GM23248 (cell line): ENCODE data around the gene KDM2B. TPM values are rescaled to one million over a fixed set of nuclear protein-coding genes. Genes with fewer than 3 reads are reported as not detected.

Experiments used
- DNase-seq: peaks from one replicate; pipeline ENCODE4 v3.0.0-alpha.2; 2015
- H2AFZ ChIP-seq: fragments of 200-600 bp; sonication (generic); 2 replicates; pipeline ENCODE4 v1.6.1; 2016; ENCODE audit warnings: antibody characterized with exemption
- H3F3A ChIP-seq: fragments of 200-600 bp; sonication (generic); 2 replicates; pipeline ENCODE4 v1.6.1; 2016; ENCODE audit warnings: mild to moderate bottlenecking, antibody characterized with exemption, mixed run types; ENCODE audit not compliant: insufficient read depth
- H3K27ac ChIP-seq: fragments of 200-600 bp; sonication (generic); 2 replicates; pipeline ENCODE4 v1.5.1; 2016; ENCODE audit warnings: mild to moderate bottlenecking
- H3K27me3 ChIP-seq: fragments of 200-600 bp; sonication (generic); replicated peaks from 2 replicates; pipeline ENCODE4 v1.6.1; 2016; ENCODE audit warnings: mild to moderate bottlenecking; ENCODE audit not compliant: insufficient read depth
- H3K36me3 ChIP-seq: fragments of 200-600 bp; sonication (generic); 2 replicates; pipeline ENCODE4 v1.6.1; 2016; ENCODE audit warnings: low read depth, mild to moderate bottlenecking
- H3K4me1 ChIP-seq: fragments of 200-600 bp; sonication (generic); 2 replicates; pipeline ENCODE4 v1.6.1; 2016; ENCODE audit warnings: mild to moderate bottlenecking; ENCODE audit not compliant: insufficient read depth
- H3K4me2 ChIP-seq: fragments of 200-600 bp; sonication (generic); one replicate; pipeline ENCODE4 v1.6.1; 2016; ENCODE audit warnings: mild to moderate bottlenecking; ENCODE audit not compliant: unreplicated experiment
- H3K4me3 ChIP-seq: fragments of 200-600 bp; sonication (generic); 2 replicates; pipeline ENCODE4 v1.5.1; 2016; ENCODE audit warnings: mild to moderate bottlenecking
- H3K79me2 ChIP-seq: fragments of 200-600 bp; sonication (generic); 2 replicates; pipeline ENCODE4 v1.6.1; 2016; ENCODE audit warnings: mild to moderate bottlenecking; ENCODE audit not compliant: insufficient read depth
- H3K9ac ChIP-seq: fragments of 200-600 bp; sonication (generic); 2 replicates; pipeline ENCODE4 v1.6.1; 2016; ENCODE audit warnings: mild to moderate bottlenecking
- H3K9me2 ChIP-seq: fragments of 200-600 bp; sonication (generic); 2 replicates; pipeline ENCODE4 v1.6.1; 2016; ENCODE audit warnings: mixed run types, mild to moderate bottlenecking, moderate library complexity; ENCODE audit not compliant: insufficient read depth
- H3K9me3 ChIP-seq: fragments of 200-600 bp; sonication (generic); one replicate; pipeline ENCODE4 v1.6.1; 2017; ENCODE audit warnings: low read depth
- H4K20me1 ChIP-seq: fragments of 200-600 bp; sonication (generic); 2 replicates; pipeline ENCODE4 v1.6.0; 2016; ENCODE audit not compliant: insufficient read depth
- EZH2 ChIP-seq: fragments of 200-600 bp; sonication (generic); IDR thresholded peaks from 2 replicates; pipeline ENCODE4 v1.6.1; 2018; ENCODE audit warnings: antibody characterized with exemption, mild to moderate bottlenecking; ENCODE audit not compliant: insufficient read depth, poor library complexity, severe bottlenecking
- EZH2phosphoT487 ChIP-seq: fragments of 200-600 bp; sonication (generic); IDR thresholded peaks from 2 replicates; pipeline ENCODE4 v1.6.1; 2018; ENCODE audit warnings: antibody characterized with exemption, moderate library complexity, mild to moderate bottlenecking, low read depth; ENCODE audit not compliant: insufficient read depth
- WGBS, 2 experiments: methylation state at CpG; one replicate each; pipeline ENCODE4 v1.1.6; 2015 to 2017; ENCODE audit warnings: low lambda C conversion rate in 2 of 2, low coverage in 1 of 2; ENCODE audit errors: missing lambda C conversion rate in 2 of 2; 5-methylcytosine and 5-hydroxymethylcytosine counted together
- in situ Hi-C: fragments of 300-500 bp; cut with MboI; formaldehyde crosslinking; loops from 2 replicates; pipeline ENCODE4 v1.15.0; 2020
- polyA plus RNA-seq: library from polyadenylated mRNA; unstranded; fragments of >200 nt; fragmentation: Nextera tagmentation; extraction: Ambion mirVana; gene quantifications from 2 replicates; pipeline ENCODE4 v1.2.1, GENCODE V29; 2016
- total RNA-seq: library from RNA; depleted of rRNA; stranded (reverse); fragments of >200 nt; shearing (Covaris generic); gene quantifications from 2 replicates; pipeline ENCODE4 v1.2.3, GENCODE V29; 2014

KDM2B gene
- total and polyA plus RNA-seq, 2 experiments from 2014 or later = 8.2 to 20.1 TPM

- H2AFZ ChIP-seq = no peak overlapping the region
- 71% methylated on average over 6 of the region's 6 CpGs for WGBS, 2 experiments
- peaks cover 5% of the 10 kb centered on the region for H3K79me2 ChIP-seq
- peaks cover 44% of the 10 kb centered on the region for H3K36me3 ChIP-seq
- H3K9me3 ChIP-seq = no peaks in the 10 kb centered on the region
- H3K9ac ChIP-seq = no peak overlapping the region
- H3K4me3 ChIP-seq = no peak overlapping the region
- H3K4me1 ChIP-seq = no peaks in the 10 kb centered on the region
- H3K27me3 ChIP-seq = no peaks in the 10 kb centered on the region
- H4K20me1 ChIP-seq = no peaks in the 10 kb centered on the region
- TF ChIP-seq EZH2phosphoT487 (no peak), EZH2 (no peak)
- in situ Hi-C loops = loop anchor here (25.0 kb wide), 1 partner anchor 94 kb away; no protein-coding TSS in a partner anchor
- no peak overlapping the region for H3K4me2 ChIP-seq
- H3K9me2 ChIP-seq = no peaks in the 10 kb centered on the region
- peaks cover 3% of the 10 kb centered on the region for H3F3A ChIP-seq
- H3K27ac ChIP-seq = no peak overlapping the region
- DNase-seq = no peak
These were observed 149.9 kb downstream of the KDM2B start for GRCh38 chr12:121430833-121431415.

- Histone ChIP-seq H3K4me3 (no peak overlapping the region), H3F3A (peaks cover 22% of the 10 kb centered on the region), H3K9ac (no peak overlapping the region), H3K27ac (no peak overlapping the region), H3K9me2 (no peaks in the 10 kb centered on the region), H2AFZ (no peak overlapping the region), H3K27me3 (no peaks in the 10 kb centered on the region), H3K36me3 (peaks cover 55% of the 10 kb centered on the region), H3K79me2 (peaks cover 7% of the 10 kb centered on the region), H3K4me2 (no peak overlapping the region), H4K20me1 (no peaks in the 10 kb centered on the region), H3K4me1 (no peaks in the 10 kb centered on the region), H3K9me3 (no peaks in the 10 kb centered on the region)
- 96 to 97% methylated on average over 6 of the region's 6 CpGs for WGBS, 2 experiments
- TF ChIP-seq EZH2 = no peak
- no peak for TF ChIP-seq EZH2phosphoT487
- in situ Hi-C loops = loop anchor here (25.0 kb wide), 1 partner anchor 92 kb away; no protein-coding TSS in a partner anchor
- DNase-seq = no peak
These were observed 151.9 kb downstream of the KDM2B start for GRCh38 chr12:121428883-121429282.

DNA sequence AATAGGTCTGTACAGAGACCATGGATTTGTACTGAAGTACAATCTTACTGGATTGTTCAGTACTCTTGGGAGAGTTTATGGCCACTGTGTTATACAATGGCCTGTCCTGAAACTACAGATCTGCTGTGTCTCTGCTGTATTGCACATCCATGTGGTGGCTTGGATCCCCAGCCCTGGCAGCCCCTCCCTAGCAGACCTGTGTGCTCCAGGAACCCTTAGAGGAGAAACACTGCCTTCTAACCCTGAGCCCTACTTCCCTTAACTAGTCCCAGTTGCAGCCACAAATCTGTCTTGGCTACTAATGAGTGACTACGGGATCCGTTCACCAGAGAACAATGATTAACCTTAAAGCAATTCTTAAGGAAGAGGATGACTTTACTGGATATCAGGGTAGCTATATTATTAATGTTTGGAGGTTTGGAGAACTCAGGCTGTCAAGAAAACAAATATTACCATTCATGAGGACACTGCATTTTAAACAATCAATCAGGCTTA lies 153.2 kb downstream of the KDM2B start:
- Histone ChIP-seq H3K27ac (no peak overlapping the region), H3K27me3 (no peaks in the 10 kb centered on the region), H3K4me1 (no peaks in the 10 kb centered on the region), H3F3A (peaks cover 26% of the 10 kb centered on the region), H2AFZ (no peak overlapping the region), H3K9me3 (no peaks in the 10 kb centered on the region), H3K9me2 (no peaks in the 10 kb centered on the region), H3K36me3 (peaks cover 52% of the 10 kb centered on the region), H3K4me2 (no peak overlapping the region), H3K4me3 (no peak overlapping the region), H3K9ac (no peak overlapping the region), H3K79me2 (peaks cover 9% of the 10 kb centered on the region), H4K20me1 (no peaks in the 10 kb centered on the region)
- 67 to 70% methylated on average over 2 of the region's 2 CpGs for WGBS, 2 experiments
- TF ChIP-seq EZH2 (no peak), EZH2phosphoT487 (no peak)
- in situ Hi-C loops = loop anchor here (25.0 kb wide), 1 partner anchor 90 kb away; no protein-coding TSS in a partner anchor
- no peak for DNase-seq

GRCh38 chr12:121424624-121424975 lies 156.2 kb downstream of the KDM2B start:
- peaks cover 59% of the 10 kb centered on the region for H3K36me3 ChIP-seq
- no peaks in the 10 kb centered on the region for H3K27me3 ChIP-seq
- no peak overlapping the region for H3K9ac ChIP-seq
- H3K9me2 ChIP-seq = no peaks in the 10 kb centered on the region
- no peaks in the 10 kb centered on the region for H3K9me3 ChIP-seq
- peak overlapping the region; percentile 27; the same call in 1 of the 2 replicates for H3K27ac ChIP-seq
- no peak overlapping the region for H3K4me3 ChIP-seq
- DNase-seq = no peak
- H3K4me1 ChIP-seq = no peaks in the 10 kb centered on the region
- peaks cover 23% of the 10 kb centered on the region for H3K79me2 ChIP-seq
- no peak overlapping the region for H3K4me2 ChIP-seq
- in situ Hi-C loops = no loop called here
- TF ChIP-seq EZH2phosphoT487 (no peak), EZH2 (no peak)
- H3F3A ChIP-seq = peaks cover 26% of the 10 kb centered on the region
- no peaks in the 10 kb centered on the region for H4K20me1 ChIP-seq
- 100% methylated on average over 1 of the region's 1 CpG for WGBS, 2 experiments
- H2AFZ ChIP-seq = no peak overlapping the region
